Stimulated activated CD8-positive, alpha-beta memory T cell treated with anti-CD3 and anti-CD28 coated beads, Interleukin-4, amount 100 ng/mL, for 48 hours (primary cell): Measurements from ENCODE around the gene COL20A1.
A peak's percentile ranks its signal among the peaks of the same experiment; 100 is the strongest.

Source experiments
- DNase-seq: peaks from one replicate; pipeline ENCODE4 v3.0.0-alpha.2; 2020

COL20A1 gene

DNA sequence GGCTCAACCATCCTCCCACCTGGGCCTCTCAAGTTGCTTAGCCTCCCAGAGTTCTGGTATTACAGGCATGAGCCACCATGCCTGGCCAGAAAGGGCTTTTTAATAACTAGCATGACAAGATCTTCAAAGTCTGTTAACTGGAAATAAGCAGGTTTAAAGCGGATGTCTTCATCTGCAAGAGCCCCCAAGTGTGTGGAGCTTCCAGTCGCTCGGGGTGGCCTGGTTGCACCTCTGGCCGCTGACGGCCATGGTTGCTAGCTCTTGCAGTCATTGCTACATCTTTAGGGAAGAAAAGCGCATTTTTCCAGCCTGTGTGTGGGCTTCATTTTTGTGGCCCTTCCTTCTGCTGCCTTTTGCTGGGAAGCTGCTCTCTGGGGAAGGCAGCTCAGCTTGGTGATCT is 12.6 kb upstream of the COL20A1 start:
- no peak for DNase-seq

- no peak for DNase-seq
These were observed 11.9 kb upstream of the COL20A1 start for GRCh38 chr20:63280929-63281545.

- no peak for DNase-seq
These were observed 11.0 kb upstream of the COL20A1 start for GRCh38 chr20:63281742-63282665.

GRCh38 chr20:63282946-63283345 is 10.0 kb upstream of the COL20A1 start:
- no peak for DNase-seq

GRCh38 chr20:63283397-63284082 is 9.4 kb upstream of the COL20A1 start:
- no peak for DNase-seq

DNA sequence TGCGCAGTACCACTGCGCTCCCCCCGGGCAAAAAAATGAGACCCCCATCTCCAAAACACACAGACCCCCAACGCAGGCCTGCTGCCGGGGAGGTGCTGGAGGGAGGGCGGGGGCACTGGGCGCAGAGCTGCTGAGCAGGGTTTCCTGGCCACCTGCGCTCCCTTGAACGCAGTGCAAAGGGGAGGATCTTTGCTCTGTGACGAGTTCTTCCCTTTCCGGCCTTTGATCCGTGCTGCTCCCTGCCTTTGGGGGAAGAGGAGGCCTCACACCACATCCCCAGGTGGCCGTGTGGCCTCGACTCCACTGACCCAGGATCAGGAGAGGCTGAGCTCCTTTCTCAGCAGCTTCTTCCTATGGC is 8.9 kb upstream of the COL20A1 start:
- no peak for DNase-seq

- DNase-seq, result no peak
These were observed 8.4 kb upstream of the COL20A1 start for GRCh38 chr20:63284544-63284949.

GRCh38 chr20:63284981-63285524 is 7.9 kb upstream of the COL20A1 start:
- no peak for DNase-seq

DNA sequence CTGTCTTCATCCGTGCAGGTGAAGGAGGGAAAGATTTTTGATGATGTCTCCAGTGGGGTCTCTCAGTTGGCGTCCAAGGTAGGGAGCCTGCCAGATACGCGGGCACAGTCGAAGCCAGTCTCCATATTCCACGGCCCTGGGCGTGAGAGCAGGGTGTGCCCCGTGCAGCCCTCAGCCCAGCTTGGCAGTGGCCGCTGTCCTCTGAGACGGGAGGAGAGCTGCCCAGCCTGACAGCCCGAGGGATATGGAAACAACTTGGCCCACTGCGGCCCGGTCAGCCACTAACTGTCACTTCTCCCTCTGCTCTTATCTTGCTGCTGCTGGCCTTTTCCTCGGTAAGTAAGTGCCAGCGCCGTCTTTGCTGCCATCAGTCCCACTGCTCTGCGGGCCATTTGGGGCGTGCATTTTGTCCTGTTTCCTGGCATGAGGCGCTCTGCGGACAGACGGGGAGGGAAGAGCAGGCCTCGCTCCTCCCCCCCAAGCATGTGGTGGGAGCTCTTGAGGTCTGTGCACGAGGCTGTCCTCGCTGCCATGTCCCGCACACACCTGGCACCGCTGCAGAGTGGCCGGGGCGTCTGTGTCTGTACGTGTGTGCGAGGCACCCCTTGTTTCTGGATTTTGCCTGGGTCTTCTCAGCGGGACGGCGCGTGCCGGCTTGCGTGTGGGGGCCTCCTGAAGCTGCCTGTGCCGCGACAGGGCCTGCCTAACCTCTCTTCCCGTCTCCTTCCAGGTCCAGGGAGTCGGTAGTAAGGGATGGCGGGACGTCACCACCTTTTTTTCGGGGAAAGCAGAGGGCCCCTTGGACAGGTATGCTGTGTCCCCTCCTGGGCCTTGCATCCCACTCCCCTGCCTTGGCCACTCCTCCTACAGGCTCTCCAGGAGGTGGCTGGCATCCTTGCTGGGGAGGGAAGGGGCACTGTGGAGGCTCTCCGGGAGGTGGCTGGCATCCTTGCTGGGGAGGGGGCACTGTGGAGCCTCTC is 7.1 kb upstream of the COL20A1 start:
- DNase-seq, result no peak

- no peak for DNase-seq
These were observed 5.9 kb upstream of the COL20A1 start for GRCh38 chr20:63286781-63287696.

GRCh38 chr20:63287697-63288580 is 5.0 kb upstream of the COL20A1 start:
- no peak for DNase-seq

DNA sequence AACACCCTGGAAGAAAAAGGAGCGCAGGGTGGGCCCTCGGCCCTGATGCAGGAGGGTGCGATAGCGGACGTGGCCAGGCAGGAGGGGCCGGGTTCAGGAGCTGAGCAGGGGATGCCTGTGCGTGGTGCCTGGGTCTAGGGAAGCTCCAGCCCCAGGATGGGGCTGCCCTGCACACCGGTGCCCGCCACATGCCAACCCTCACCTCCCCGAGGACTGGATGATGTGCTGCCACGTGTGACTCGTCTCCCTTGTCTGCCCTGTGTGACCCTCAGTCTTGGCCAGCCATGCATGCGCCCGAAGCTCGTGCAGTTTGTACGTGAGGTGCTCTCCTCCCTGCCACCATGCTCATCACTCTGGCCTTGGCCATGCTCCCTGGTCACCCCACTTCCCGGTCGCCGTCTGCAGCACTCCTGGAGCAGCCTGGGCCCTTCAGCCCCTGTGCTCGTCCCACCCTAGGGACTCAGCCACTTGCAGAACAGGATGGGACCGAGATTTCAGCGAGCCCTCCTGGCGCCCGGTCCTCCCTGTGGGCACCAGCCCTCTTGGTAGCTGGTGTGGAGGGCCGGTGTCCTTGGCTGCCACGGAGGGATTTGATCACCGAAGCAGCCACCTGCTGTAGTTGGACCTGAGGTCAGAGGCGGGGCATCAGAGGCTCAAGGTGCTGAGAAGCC is 4.3 kb upstream of the COL20A1 start:
- no peak for DNase-seq

DNA sequence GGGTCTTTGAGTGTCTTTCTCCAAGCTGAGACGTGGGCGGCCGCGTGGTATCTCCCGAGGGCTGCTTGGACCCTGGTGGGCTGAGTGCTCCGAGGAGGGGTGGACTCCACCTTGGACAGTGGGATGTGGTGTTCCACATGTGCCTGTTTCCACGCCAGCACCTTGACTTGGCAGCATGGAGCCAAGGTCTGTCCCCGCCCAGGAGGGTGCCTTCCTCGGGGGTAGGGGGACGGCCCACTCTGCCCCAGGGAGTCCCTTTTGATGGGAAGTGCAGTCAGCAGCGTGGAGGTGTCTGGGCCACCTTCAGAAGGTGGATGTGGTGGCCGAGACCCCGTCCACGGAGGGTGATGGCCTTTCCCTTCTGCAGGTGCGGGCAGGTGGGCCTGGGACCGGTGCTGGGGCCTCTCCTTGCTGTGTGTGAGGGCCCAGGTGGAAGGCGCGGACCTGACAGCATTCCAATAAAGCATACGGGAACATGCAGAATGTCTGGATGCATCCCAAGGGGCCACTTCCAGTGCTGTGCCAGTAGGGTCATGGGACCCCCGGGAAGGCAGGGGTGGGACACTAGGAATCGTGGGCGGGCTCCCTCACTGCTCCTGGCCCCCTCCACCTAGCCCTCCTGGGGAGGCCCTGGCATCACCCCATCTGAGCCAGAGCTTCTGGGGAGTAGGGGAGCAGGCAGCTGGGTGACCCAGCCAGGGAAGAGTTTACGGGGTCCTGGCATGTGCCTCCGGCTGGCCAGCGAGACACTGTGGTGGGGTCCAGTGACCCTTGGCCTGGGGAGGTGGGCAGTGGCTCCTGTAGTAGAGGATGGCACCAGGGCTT is 3.5 kb upstream of the COL20A1 start:
- DNase-seq, result no peak

GRCh38 chr20:63290136-63290676 is 2.8 kb upstream of the COL20A1 start:
- DNase-seq, result no peak

DNA sequence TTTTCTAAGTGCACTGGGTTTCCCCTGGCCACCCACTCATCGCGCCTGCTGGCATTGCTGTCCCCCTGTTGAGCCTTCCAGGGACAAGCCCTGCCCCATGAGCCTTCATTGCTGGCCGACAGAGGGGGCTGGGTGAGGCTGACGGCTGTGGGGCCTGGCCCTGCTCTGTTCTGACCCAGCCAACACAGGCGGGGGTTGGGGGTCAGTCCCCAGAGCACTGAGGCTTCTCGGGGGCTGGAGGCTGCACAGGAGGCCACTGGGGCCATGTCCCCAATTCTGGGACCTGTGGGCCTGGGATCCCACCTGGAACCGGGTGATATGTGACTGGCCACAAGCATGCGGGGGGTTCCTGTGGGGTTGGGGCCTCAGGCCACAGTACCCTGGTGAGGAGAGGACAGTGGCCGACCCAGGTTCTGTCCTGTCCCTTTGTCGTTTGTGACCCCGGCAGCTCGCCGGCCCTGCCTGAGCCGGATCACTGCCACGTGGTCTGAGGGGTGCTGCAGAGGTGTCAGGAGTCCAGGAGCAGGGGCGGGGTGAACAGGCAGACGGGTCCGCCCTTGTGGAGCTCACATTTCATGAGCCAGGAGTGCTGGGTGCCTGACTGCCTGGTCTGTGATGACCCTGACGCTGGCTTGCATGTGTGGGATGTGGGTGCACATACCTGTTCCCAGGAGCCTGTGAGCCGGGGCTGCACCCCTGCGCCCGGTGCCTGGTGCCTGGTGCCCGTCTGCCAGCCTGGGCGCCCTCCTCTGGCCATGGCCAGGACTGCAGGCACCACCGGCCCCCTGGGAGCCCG is 2.1 kb upstream of the COL20A1 start:
- DNase-seq, result peak; percentile 88

- no peak for DNase-seq
These were observed 1.2 kb upstream of the COL20A1 start for GRCh38 chr20:63291811-63292210.

DNA sequence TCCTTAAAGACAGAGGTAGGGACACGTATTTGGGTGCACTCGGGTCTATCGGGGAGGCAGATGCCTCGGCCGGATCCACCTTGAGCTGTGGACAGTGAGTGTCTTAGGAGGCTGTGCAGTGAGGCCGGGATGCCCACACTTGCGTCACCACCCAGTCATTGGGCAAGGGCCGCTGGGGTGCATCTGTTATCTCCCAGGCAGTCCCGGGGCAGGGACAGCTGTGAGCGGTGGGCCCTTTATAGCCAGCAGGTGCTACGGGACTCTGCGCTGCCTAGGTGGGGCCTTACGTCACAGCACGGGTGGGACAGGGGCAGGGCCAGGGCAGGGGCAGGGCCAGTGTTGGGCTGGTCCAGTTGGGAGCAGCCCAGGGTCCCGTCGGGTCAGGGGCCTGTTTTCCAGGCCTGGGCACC is 689 bp upstream of the COL20A1 start:
- no peak for DNase-seq
